Pulmonary artery endothelial cell (primary cell): ENCODE data around the gene FAM210A. TPM values are rescaled to one million over a fixed set of nuclear protein-coding genes. Genes with fewer than 3 reads are reported as not detected.

ENCODE experiments used
- DNase-seq: peaks from one replicate; pipeline ENCODE4 v3.0.0-alpha.2; 2011; ENCODE audit warnings: low read depth, low spot score
- total RNA-seq: library from RNA; depleted of rRNA; stranded (reverse); fragments of >200 nt; gene quantifications from 2 replicates; pipeline ENCODE4 v1.2.3, GENCODE V29; 2014

FAM210A gene
- total RNA-seq, 1 donor from 2014 or later, result 27.0 TPM

DNA sequence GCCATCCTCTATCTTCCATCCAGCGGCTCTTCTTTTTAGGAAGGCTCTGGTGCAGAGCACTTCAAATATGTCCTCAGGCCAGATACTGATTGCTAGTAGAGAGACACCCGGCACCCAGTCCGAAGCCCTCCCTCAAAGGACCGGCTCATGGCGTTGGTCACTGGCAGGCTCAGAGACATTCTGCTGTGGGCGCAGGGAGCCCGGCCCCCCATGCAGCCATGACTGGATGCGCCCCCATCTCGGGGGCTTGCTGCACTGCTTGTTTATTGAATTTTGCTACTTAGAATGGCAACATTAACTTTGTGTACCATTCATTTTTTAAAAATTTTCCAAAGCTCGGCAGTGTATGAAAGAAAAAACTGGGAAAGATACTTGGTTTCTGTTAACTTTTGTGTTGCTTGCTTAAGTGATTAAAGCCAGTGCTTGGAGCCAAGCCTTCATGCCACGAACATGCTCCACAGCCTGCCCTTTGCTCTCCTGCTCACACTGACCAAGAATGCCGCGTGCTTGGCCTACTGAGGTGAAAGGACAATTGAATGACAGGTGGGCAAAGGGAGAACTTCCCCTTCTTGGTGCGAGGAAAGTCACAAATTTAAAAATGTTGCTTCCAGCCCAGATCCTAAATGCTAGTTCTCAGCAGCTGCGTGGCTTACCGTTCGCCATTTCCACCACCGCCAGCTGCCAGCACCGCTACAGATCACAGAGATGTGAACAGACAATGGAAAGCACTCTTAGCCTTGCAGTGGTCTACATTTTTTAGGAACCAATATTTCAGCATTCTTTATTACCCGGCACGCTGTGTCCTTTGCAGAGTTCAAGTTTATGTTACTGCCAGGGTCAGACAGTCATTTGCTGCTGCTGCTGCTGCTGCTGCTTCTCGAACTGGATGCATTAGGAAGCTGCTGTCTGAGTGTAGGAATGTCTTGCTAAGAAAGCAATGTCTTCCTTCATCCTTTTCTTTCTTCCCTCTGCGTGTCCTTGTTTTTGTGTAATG, 76.7 kb downstream of the FAM210A start:
- DNase-seq, result no peak

GRCh38 chr18:13647761-13648160, 78.6 kb downstream of the FAM210A start:
- no peak for DNase-seq

DNA sequence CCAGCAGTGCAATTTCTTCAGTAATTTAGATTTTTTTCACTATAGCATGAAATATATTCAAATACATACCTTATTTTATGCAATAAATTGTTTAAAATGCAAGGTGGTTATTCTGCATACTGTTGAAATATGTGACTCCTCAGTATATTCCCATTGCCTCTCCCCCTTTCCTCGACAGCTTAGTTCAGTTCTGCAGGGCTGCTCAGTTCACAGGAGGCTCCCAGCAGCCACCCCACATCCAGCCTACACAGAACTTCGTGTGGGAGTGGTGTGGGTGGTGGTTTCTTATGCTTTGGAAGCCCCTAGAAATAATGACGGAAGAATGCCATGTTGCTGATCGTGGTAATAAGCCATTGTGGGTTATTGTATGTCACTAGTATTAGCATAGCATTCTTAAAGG, 79.7 kb downstream of the FAM210A start:
- DNase-seq, result no peak

GRCh38 chr18:13645093-13645492, 81.3 kb downstream of the FAM210A start:
- DNase-seq, result no peak

GRCh38 chr18:13643261-13643751, 83.1 kb downstream of the FAM210A start:
- DNase-seq, result no peak

- no peak for DNase-seq
These were observed 83.9 kb downstream of the FAM210A start for GRCh38 chr18:13642440-13642827.

DNA sequence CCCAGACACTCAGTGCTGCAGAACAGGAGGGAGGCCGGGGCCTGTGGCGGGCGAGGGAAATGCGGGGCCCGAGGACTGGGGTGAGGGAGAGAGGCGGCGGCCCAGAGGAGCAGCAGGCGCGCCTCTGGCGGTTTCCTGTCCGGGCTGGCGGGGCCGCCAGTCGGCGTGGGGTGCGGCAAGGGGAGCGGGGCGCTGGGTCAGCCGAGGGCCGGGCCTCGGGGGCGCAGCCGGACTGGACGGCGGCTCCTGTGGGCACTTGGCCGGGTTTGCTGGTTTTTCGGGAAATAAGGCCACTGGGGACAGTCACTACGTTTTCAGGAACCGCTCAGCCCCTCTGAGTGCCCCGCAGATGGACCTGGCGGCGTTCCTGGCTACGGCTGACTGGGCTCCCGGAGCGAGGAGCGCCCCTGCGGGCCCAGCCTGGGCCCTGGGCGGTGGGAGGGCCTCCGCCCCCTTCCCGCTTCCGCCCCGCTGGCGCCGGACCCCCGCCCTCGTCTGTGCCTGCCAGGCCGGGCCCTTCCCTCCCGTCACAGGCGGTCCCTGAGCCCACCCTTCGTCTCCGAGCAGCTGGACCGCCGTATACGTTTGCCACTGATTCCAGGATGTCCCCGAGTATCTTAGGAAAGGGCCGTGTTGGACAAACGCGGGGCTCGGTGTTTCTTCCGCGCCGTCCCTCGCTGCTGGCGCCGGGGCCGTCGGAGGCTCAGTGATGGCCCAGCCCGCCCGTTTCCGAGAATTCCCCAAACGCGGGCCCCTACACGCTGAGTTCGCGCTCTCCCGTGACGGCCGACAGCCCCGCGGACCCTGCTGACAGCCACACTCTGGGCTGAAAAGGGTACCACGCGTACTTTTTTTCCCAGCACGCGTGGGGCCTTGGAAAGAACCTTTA, 84.6 kb downstream of the FAM210A start:
- DNase-seq, result no peak

- no peak for DNase-seq
These were observed 86.0 kb downstream of the FAM210A start for GRCh38 chr18:13640266-13640860.

- no peak for DNase-seq
These were observed 87.4 kb downstream of the FAM210A start for GRCh38 chr18:13638719-13639595.

- DNase-seq, result no peak
These were observed 91.3 kb downstream of the FAM210A start for GRCh38 chr18:13635046-13635445.

- no peak for DNase-seq
These were observed 92.7 kb downstream of the FAM210A start for GRCh38 chr18:13633700-13634099.

- DNase-seq, result no peak
These were observed 95.6 kb downstream of the FAM210A start for GRCh38 chr18:13630716-13631268.

- peak; percentile 19 for DNase-seq
These were observed 96.3 kb downstream of the FAM210A start for GRCh38 chr18:13629841-13630715.

DNA sequence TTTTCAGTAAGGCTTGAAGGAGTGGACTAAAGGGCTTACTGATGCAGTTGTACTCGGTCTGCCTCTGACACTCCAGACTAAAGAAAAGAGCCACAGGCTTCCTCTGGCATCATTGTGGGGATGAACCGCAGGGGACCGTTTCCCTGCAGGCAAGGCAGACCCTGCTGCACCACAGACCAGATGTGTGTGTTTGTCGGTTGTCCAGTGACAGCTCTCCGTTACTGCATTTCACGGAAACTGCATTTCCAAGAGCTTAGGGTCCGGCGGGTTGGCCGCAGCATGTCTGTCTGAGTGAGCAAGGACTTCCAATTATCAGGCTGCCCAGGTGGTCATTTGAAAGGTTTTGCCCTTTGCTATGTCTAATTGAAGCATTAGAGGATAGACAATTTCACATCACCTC, 98.1 kb downstream of the FAM210A start:
- DNase-seq, result no peak

- DNase-seq, result no peak
These were observed 98.7 kb downstream of the FAM210A start for GRCh38 chr18:13627639-13628038.

- no peak for DNase-seq
These were observed 99.8 kb downstream of the FAM210A start for GRCh38 chr18:13626544-13626908.

GRCh38 chr18:13625843-13626543, 100.4 kb downstream of the FAM210A start:
- DNase-seq, result no peak

DNA sequence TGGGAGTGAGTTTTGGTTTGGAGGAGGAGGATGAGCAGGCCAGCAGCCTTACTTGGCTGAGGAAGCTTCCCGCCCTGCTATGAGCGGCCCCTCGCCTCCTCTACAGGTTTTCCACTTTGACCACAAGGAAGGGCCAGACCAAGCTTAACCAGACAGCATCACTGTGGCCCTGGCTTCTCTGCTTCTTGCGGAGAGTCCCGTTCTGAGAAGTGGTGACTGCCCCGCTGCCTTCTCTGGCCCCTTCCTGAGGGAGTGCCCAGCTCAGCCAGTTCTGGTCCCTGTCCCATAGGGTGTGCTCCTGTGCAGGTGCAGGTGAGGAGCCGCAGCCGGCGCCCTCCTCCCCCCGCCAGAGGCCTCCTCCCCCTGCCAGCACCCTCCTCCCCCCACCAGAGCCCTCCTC, 101.0 kb downstream of the FAM210A start:
- DNase-seq, result no peak
